ENCODE measurements around the gene UBE2D2.
"Not testable (repeated sequence)": the region's sequence is repeated elsewhere in the genome, so short reads cannot be mapped to it uniquely, and the experiment has no call there.

- TF ChIP-seq, protein P1, sequence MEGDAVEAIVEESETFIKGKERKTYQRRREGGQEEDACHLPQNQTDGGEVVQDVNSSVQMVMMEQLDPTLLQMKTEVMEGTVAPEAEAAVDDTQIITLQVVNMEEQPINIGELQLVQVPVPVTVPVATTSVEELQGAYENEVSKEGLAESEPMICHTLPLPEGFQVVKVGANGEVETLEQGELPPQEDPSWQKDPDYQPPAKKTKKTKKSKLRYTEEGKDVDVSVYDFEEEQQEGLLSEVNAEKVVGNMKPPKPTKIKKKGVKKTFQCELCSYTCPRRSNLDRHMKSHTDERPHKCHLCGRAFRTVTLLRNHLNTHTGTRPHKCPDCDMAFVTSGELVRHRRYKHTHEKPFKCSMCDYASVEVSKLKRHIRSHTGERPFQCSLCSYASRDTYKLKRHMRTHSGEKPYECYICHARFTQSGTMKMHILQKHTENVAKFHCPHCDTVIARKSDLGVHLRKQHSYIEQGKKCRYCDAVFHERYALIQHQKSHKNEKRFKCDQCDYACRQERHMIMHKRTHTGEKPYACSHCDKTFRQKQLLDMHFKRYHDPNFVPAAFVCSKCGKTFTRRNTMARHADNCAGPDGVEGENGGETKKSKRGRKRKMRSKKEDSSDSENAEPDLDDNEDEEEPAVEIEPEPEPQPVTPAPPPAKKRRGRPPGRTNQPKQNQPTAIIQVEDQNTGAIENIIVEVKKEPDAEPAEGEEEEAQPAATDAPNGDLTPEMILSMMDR (IDR thresholded peaks at IDR 0.05), result not testable (repeated sequence)
- TF ChIP-seq POLR2A (IDR thresholded peaks at IDR 0.05); POLR2AphosphoS5 (IDR thresholded peaks at IDR 0.05; ENCODE audit: insufficient read depth in 1 of 2, low read depth in 1 of 2): not testable (repeated sequence)
Measured at GRCh38 chr5:139526309-139527089, 34.6 kb upstream of the UBE2D2 start.
